Aorta (tissue), 5 donors: ENCODE data around the gene ANGPT4. TPM values are rescaled to one million over a fixed set of nuclear protein-coding genes. Genes with fewer than 3 reads are reported as not detected.

ENCODE experiments used
- ATAC-seq: fragments of 200-7000 bp; cut with Tn5 transposase; one replicate; pipeline ENCODE4 v1.9.1; 2022; ENCODE audit warnings: moderate library complexity; ENCODE audit not compliant: low FRiP score
- DNase-seq, 2 donors: peaks; one replicate each; pipeline ENCODE4 v3.0.0-alpha.2; 2020
- H3K27ac ChIP-seq, 2 donors: one replicate each; pipeline ENCODE4 v1.5.1; 2013; ENCODE audit warnings: low read length in 2 of 2, mild to moderate bottlenecking in 2 of 2, moderate library complexity in 2 of 2, control low read depth in 1 of 2, inconsistent platforms in 1 of 2, low read depth in 1 of 2
- H3K27me3 ChIP-seq, 2 donors: one replicate each; pipeline ENCODE4 v1.6.1; 2013; ENCODE audit warnings: control low read depth in 1 of 2, low read length in 1 of 2, mild to moderate bottlenecking in 1 of 2, moderate library complexity in 1 of 2; ENCODE audit not compliant: insufficient read depth in 2 of 2, control insufficient read depth in 1 of 2
- H3K36me3 ChIP-seq, 2 donors: one replicate each; pipeline ENCODE4 v1.6.1; 2013; ENCODE audit warnings: control low read depth in 1 of 2, low read length in 1 of 2, mild to moderate bottlenecking in 1 of 2; ENCODE audit not compliant: insufficient read depth in 2 of 2, control insufficient read depth in 1 of 2
- H3K4me1 ChIP-seq, 2 donors: one replicate each; pipeline ENCODE4 v1.6.1; 2013; ENCODE audit warnings: low read length in 2 of 2, control low read depth in 1 of 2, mild to moderate bottlenecking in 1 of 2, moderate library complexity in 1 of 2; ENCODE audit not compliant: insufficient read depth in 2 of 2, control insufficient read depth in 1 of 2
- H3K4me3 ChIP-seq, 2 donors: one replicate each; pipeline ENCODE4 v1.5.1; 2013; ENCODE audit warnings: low read length in 2 of 2, control low read depth in 1 of 2, mild to moderate bottlenecking in 1 of 2
- H3K9me3 ChIP-seq: one replicate; pipeline ENCODE4 v1.6.1; 2013; ENCODE audit warnings: mild to moderate bottlenecking, low read length; ENCODE audit not compliant: control insufficient read depth
- WGBS, 2 donors: extraction: QIAGEN DNeasy Blood & Tissue Kit; methylation state at CpG; one replicate each; pipeline ENCODE4 v1.1.7; 2013; 5-methylcytosine and 5-hydroxymethylcytosine counted together
- intact Hi-C, 2 donors: fragments of 100-400 bp; cut with DNase I; formaldehyde crosslinking; loops; one replicate each; pipeline versions ENCODE4 v1.14.2 to v1.15.0; 2022
- polyA plus RNA-seq, 2 donors: library from polyadenylated mRNA; stranded (reverse); fragments of 200-250 nt; gene quantifications; one replicate each; pipeline ENCODE4 v1.2.3, GENCODE V29; 2013
- total RNA-seq, 2 donors: library from RNA; stranded (reverse); fragmentation: NEBNext Ultra II Directional; extraction: Animal tissue kit (Norgen Biotek cat#: 25700); gene quantifications; one replicate each; pipeline ENCODE4 v1.2.1, GENCODE V29; 2021
- donor health status: healthy with polysubstance abuse.
- donor health status: Bipolar disorder and iron deficiency.
- donor health status: DM: no; HTN: no; CAD: no.
- donor health status: DM: no; HTN: no; CAD: no.
- donor health status: DM: yes; HTN: yes; CAD: no.

The ANGPT4 gene
- total and polyA plus RNA-seq, 4 donors: 0.19 to 0.72 (median 0.33) TPM; not detected in 1

GRCh38 chr20:821046-821730 lies 94.9 kb downstream of the ANGPT4 start:
- no peak overlapping the region for H3K4me3 ChIP-seq
- no peak for ATAC-seq
- H3K36me3 ChIP-seq: no peaks in the 10 kb centered on the region
- H3K27ac ChIP-seq: no peak overlapping the region
- H3K9me3 ChIP-seq: no peaks in the 10 kb centered on the region
- no peak for DNase-seq
- intact Hi-C loops: loop anchor here in 1 of 2 donors (10.0 kb wide), 1 partner anchor 166 kb away; the partner anchor contains the start of gene SRXN1
- H3K27me3 ChIP-seq: no peaks in the 10 kb centered on the region
- H3K4me1 ChIP-seq: no peaks in the 10 kb centered on the region
- 56 to 66% methylated on average over 6 of the region's 6 CpGs for WGBS, 2 donors

- H3K27me3 ChIP-seq: no peaks in the 10 kb centered on the region
- no peak overlapping the region for H3K27ac ChIP-seq
- intact Hi-C loops: loop anchor here in 1 of 2 donors (10.0 kb wide), 1 partner anchor 166 kb away; the partner anchor contains the start of gene SRXN1
- H3K36me3 ChIP-seq: no peaks in the 10 kb centered on the region
- no peak overlapping the region for H3K4me3 ChIP-seq
- no peaks in the 10 kb centered on the region for H3K4me1 ChIP-seq
- 94% methylated on average over 3 of the region's 3 CpGs for WGBS, 2 donors
- no peak for ATAC-seq
- H3K9me3 ChIP-seq: no peaks in the 10 kb centered on the region
- DNase-seq: no peak
Observed at GRCh38 chr20:820323-820953, 95.7 kb downstream of the ANGPT4 start.

Other genes with a start within 250 kb of the ANGPT4 start
- not detected for gene SCRT2, start 240.5 kb downstream of the ANGPT4 start, total RNA-seq
- gene SCRT2, start 240.5 kb downstream of the ANGPT4 start, polyA plus RNA-seq: not detected
- under 1 TPM; 0.69 to 0.78 TPM for gene SLC52A3, start 147.8 kb downstream of the ANGPT4 start, total RNA-seq
- gene SLC52A3, start 147.8 kb downstream of the ANGPT4 start, polyA plus RNA-seq: under 1 TPM in 1 of 2 donors, not detected in 1; 0.25 TPM
- 1 to 10 TPM; 3.6 to 7.0 TPM for gene FAM110A, start 82.6 kb downstream of the ANGPT4 start, total RNA-seq
- gene FAM110A, start 82.6 kb downstream of the ANGPT4 start, polyA plus RNA-seq: 1 to 10 TPM; 2.9 to 3.1 TPM
- 1 to 10 TPM in 1 of 2 donors, under 1 TPM in 1; 0.93 to 1.0 TPM for gene RSPO4, start 86.0 kb upstream of the ANGPT4 start, total RNA-seq
- not detected for gene RSPO4, start 86.0 kb upstream of the ANGPT4 start, polyA plus RNA-seq
- 100 to 1,000 TPM in 1 of 2 donors, 10 to 100 TPM in 1; 96.9 to 105 TPM for gene PSMF1, start 202.3 kb upstream of the ANGPT4 start, total RNA-seq
- 10 to 100 TPM; 39.3 to 70.6 TPM for gene PSMF1, start 202.3 kb upstream of the ANGPT4 start, polyA plus RNA-seq